NCI-H748 treated with DMSO at 0.1 percent for 48 hours (cell line): Measurements from ENCODE around the gene GPR107.

Experiments
- DNase-seq: peaks from one replicate; lab custom pipeline; 2025; lab: John Stamatoyannopoulos, UW

The GPR107 gene

GRCh38 chr9:130137081-130137640 is 83.5 kb downstream of the GPR107 start:
- DNase-seq = no peak

- no peak for DNase-seq
Observed at GRCh38 chr9:130137641-130138081, 84.0 kb downstream of the GPR107 start.

GRCh38 chr9:130138171-130138653 is 84.5 kb downstream of the GPR107 start:
- no peak for DNase-seq

GRCh38 chr9:130138791-130139190 is 85.1 kb downstream of the GPR107 start:
- DNase-seq = no peak

- no peak for DNase-seq
Observed at GRCh38 chr9:130139251-130139650, 85.5 kb downstream of the GPR107 start.

GRCh38 chr9:130140706-130141105 is 87.0 kb downstream of the GPR107 start:
- no peak for DNase-seq

GRCh38 chr9:130142056-130142455 is 88.3 kb downstream of the GPR107 start:
- DNase-seq = no peak

- no peak for DNase-seq
Observed at GRCh38 chr9:130142641-130143040, 88.9 kb downstream of the GPR107 start.

- DNase-seq = no peak
Observed at GRCh38 chr9:130143279-130143893, 89.7 kb downstream of the GPR107 start.

GRCh38 chr9:130143958-130144366 is 90.3 kb downstream of the GPR107 start:
- no peak for DNase-seq

- DNase-seq = no peak
Observed at GRCh38 chr9:130144703-130145102, 91.0 kb downstream of the GPR107 start.

- no peak for DNase-seq
Observed at GRCh38 chr9:130145658-130146057, 92.0 kb downstream of the GPR107 start.

GRCh38 chr9:130147198-130147597 is 93.5 kb downstream of the GPR107 start:
- DNase-seq = no peak

GRCh38 chr9:130147910-130148309 is 94.2 kb downstream of the GPR107 start:
- no peak for DNase-seq

- DNase-seq = no peak
Observed at GRCh38 chr9:130149031-130149430, 95.3 kb downstream of the GPR107 start.

GRCh38 chr9:130149654-130150286 is 96.1 kb downstream of the GPR107 start:
- DNase-seq = no peak

GRCh38 chr9:130150779-130151382 is 97.2 kb downstream of the GPR107 start:
- DNase-seq = no peak

- DNase-seq = no peak
Observed at GRCh38 chr9:130154816-130155215, 101.1 kb downstream of the GPR107 start.

GRCh38 chr9:130155647-130156046 is 101.9 kb downstream of the GPR107 start:
- DNase-seq = no peak

GRCh38 chr9:130156672-130157071 is 103.0 kb downstream of the GPR107 start:
- no peak for DNase-seq

- DNase-seq = no peak
Observed at GRCh38 chr9:130157079-130157478, 103.4 kb downstream of the GPR107 start.

GRCh38 chr9:130158001-130158400 is 104.3 kb downstream of the GPR107 start:
- no peak for DNase-seq

- DNase-seq = no peak
Observed at GRCh38 chr9:130159057-130159456, 105.4 kb downstream of the GPR107 start.
